PC-3 (cell line): Measurements from ENCODE around the gene ATP2B2. TPM values are rescaled to one million over a fixed set of nuclear protein-coding genes. Genes with fewer than 3 reads are reported as not detected.
"Not testable (repeated sequence)": the region's sequence is repeated elsewhere in the genome, so short reads cannot be mapped to it uniquely, and the experiment has no call there.

ENCODE experiments used
- ATAC-seq: fragments of 200-7000 bp; cut with Tn5 transposase; 2 replicates; pipeline ENCODE4 v1.9.1; 2020; ENCODE audit warnings: mild to moderate bottlenecking, moderate library complexity
- BruUV-seq: library from RNA; stranded (reverse); fragments of 400-500 nt; replicated peaks from 2 replicates; lab custom pipeline; 2021; lab: Mats Ljungman, UMichigan
- CTCF ChIA-PET: fragments of 300-600 bp; sonication (Branson Sonifier 250); formaldehyde crosslinking; loops from one replicate; lab custom pipeline; 2022; ENCODE audit warnings: antibody characterized with exemption; lab: Charles Lee
- POLR2A ChIA-PET: fragments of 300-600 bp; sonication (Branson Sonifier 250); formaldehyde crosslinking; loops from one replicate; lab custom pipeline; 2022; ENCODE audit warnings: antibody characterized with exemption; ENCODE audit not compliant: unreplicated experiment; lab: Charles Lee
- DNase-seq: peaks from one replicate; pipeline ENCODE4 v3.0.0-alpha.2; 2015
- H2AFZ ChIP-seq: fragments of 300-600 bp; sonication (generic); 2 replicates; pipeline ENCODE4 v1.6.0; 2016; ENCODE audit warnings: antibody characterized with exemption, low read length
- H3F3A ChIP-seq: fragments of 300-600 bp; sonication (generic); one replicate; pipeline ENCODE4 v1.6.0; 2017; ENCODE audit warnings: antibody characterized with exemption, low read length, control low read depth, mild to moderate bottlenecking; ENCODE audit not compliant: unreplicated experiment
- H3K27ac ChIP-seq: fragments of 300-600 bp; sonication (generic); 2 replicates; pipeline ENCODE4 v1.5.1; 2016; ENCODE audit warnings: mild to moderate bottlenecking, low read length
- H3K27me3 ChIP-seq: fragments of 300-600 bp; sonication (generic); 2 replicates; pipeline ENCODE4 v1.6.1; 2016; ENCODE audit warnings: low read length, mixed read lengths
- H3K36me3 ChIP-seq: fragments of 300-600 bp; sonication (generic); 2 replicates; pipeline ENCODE4 v1.6.1; 2016; ENCODE audit warnings: low read depth, mixed run types, low read length, mixed read lengths
- H3K4me1 ChIP-seq: fragments of 300-600 bp; sonication (generic); 2 replicates; pipeline ENCODE4 v1.5.1; 2016; ENCODE audit warnings: low read length; ENCODE audit not compliant: insufficient read depth
- H3K4me2 ChIP-seq: fragments of 300-600 bp; sonication (generic); 2 replicates; pipeline ENCODE4 v1.6.0; 2016; ENCODE audit warnings: low read length
- H3K4me3 ChIP-seq: fragments of 300-600 bp; sonication (generic); 2 replicates; pipeline ENCODE4 v1.5.1; 2016; ENCODE audit warnings: mild to moderate bottlenecking, low read length, mixed read lengths
- H3K79me2 ChIP-seq: fragments of 300-600 bp; sonication (generic); 2 replicates; pipeline ENCODE4 v1.6.1; 2017; ENCODE audit warnings: low read length, mixed read lengths
- H3K9ac ChIP-seq: fragments of 300-600 bp; sonication (generic); 2 replicates; pipeline ENCODE4 v1.6.0; 2016; ENCODE audit warnings: mild to moderate bottlenecking, low read length
- H3K9me2 ChIP-seq: fragments of 300-600 bp; sonication (generic); replicated peaks from 2 replicates; pipeline ENCODE4 v1.6.1; 2016; ENCODE audit warnings: mixed run types, low read length, mixed read lengths
- H3K9me3 ChIP-seq: fragments of 300-600 bp; sonication (generic); 2 replicates; pipeline ENCODE4 v1.6.1; 2016; ENCODE audit warnings: low read length, mixed read lengths
- H4K20me1 ChIP-seq: fragments of 300-600 bp; sonication (generic); 2 replicates; pipeline ENCODE4 v1.6.1; 2016; ENCODE audit warnings: low read length, mixed read lengths
- CTCF ChIP-seq: fragments of 300-600 bp; sonication (generic); conservative IDR thresholded peaks from 2 replicates; pipeline ENCODE4 v1.5.1; 2017; ENCODE audit warnings: antibody characterized with exemption, low read depth, mild to moderate bottlenecking, low read length
- EZH2 ChIP-seq: fragments of 300-600 bp; sonication (generic); IDR thresholded peaks from one replicate; pipeline ENCODE4 v1.6.1; 2017; ENCODE audit warnings: antibody characterized with exemption, mild to moderate bottlenecking, low read length; ENCODE audit not compliant: unreplicated experiment
- EZH2phosphoT487 ChIP-seq: fragments of 300-600 bp; sonication (generic); IDR thresholded peaks from 2 replicates; pipeline ENCODE4 v1.6.1; 2018; ENCODE audit warnings: mild to moderate bottlenecking, antibody characterized with exemption, low read length, borderline replicate concordance
- intact Hi-C: fragments of 100-400 bp; cut with micrococcal nuclease; formaldehyde crosslinking; loops from 2 replicates; pipeline ENCODE4 v1.9.0; 2023
- total RNA-seq: library from RNA; depleted of rRNA; stranded (reverse); fragments of >200 nt; gene quantifications from 2 replicates; pipeline ENCODE4 v1.2.3, GENCODE V29; 2014

Gene ATP2B2
- total RNA-seq, 1 experiment from 2014 or later, result not detected

GRCh38 chr3:10299175-10299574 lies 206.2 kb downstream of the ATP2B2 start:
- intact Hi-C loops, result no loop called here
- Histone ChIP-seq H3K79me2 (no peaks in the 10 kb centered on the region), H3K9me3 (no peaks in the 10 kb centered on the region), H3K27ac (no peak overlapping the region), H3K4me3 (no peak overlapping the region), H3K36me3 (peaks cover 38% of the 10 kb centered on the region), H4K20me1 (no peaks in the 10 kb centered on the region), H3F3A (no peaks in the 10 kb centered on the region), H3K4me1 (no peaks in the 10 kb centered on the region), H3K9me2 (no peaks in the 10 kb centered on the region), H2AFZ (no peak overlapping the region), H3K27me3 (no peaks in the 10 kb centered on the region), H3K4me2 (no peak overlapping the region), H3K9ac (no peak overlapping the region)
- POLR2A ChIA-PET, result no interaction called here
- CTCF ChIA-PET, result no interaction called here
- TF ChIP-seq EZH2 (no peak), CTCF (peak; percentile 32; the same call in 1 of the 2 replicates), EZH2phosphoT487 (no peak)
- BruUV-seq, result no TSS peak
- ATAC-seq, result no peak
- DNase-seq, result no peak

- BruUV-seq, H3K9me2 ChIP-seq, H3K4me2 ChIP-seq, H3K4me1 ChIP-seq, H3K9ac ChIP-seq, ATAC-seq, H3K4me3 ChIP-seq, H3K27me3 ChIP-seq, DNase-seq, H3K79me2 ChIP-seq, H3K9me3 ChIP-seq, intact Hi-C loops, H3F3A ChIP-seq, POLR2A ChIA-PET, H4K20me1 ChIP-seq, H2AFZ ChIP-seq, CTCF ChIA-PET, H3K27ac ChIP-seq: not testable (repeated sequence)
- peaks cover 28% of the 10 kb centered on the region for H3K36me3 ChIP-seq
These were observed 207.3 kb downstream of the ATP2B2 start for GRCh38 chr3:10298064-10298463.

- Histone ChIP-seq H3K9me3 (no peaks in the 10 kb centered on the region), H3K9me2 (no peaks in the 10 kb centered on the region), H3K27ac (no peak overlapping the region), H3K4me3 (no peak overlapping the region), H3K4me2 (no peak overlapping the region), H3K79me2 (no peaks in the 10 kb centered on the region), H3K4me1 (no peaks in the 10 kb centered on the region), H2AFZ (no peak overlapping the region), H3K36me3 (no peaks in the 10 kb centered on the region), H3F3A (no peaks in the 10 kb centered on the region), H3K27me3 (no peaks in the 10 kb centered on the region), H4K20me1 (no peaks in the 10 kb centered on the region), H3K9ac (no peak overlapping the region)
- CTCF ChIA-PET, result no interaction called here
- POLR2A ChIA-PET, result no interaction called here
- TF ChIP-seq EZH2phosphoT487 (no peak), EZH2 (no peak), CTCF (no peak)
- ATAC-seq, result no peak
- intact Hi-C loops, result no loop called here
- no peak for DNase-seq
- BruUV-seq, result no TSS peak
These were observed 211.3 kb downstream of the ATP2B2 start for GRCh38 chr3:10294030-10294586.
